Measurements from ENCODE around the gene ST6GAL2.

- TF ChIP-seq EZH2phosphoT487 (IDR thresholded peaks at IDR 0.05; ENCODE audit: borderline replicate concordance, low read length): no peak
- TF ChIP-seq, protein P1, sequence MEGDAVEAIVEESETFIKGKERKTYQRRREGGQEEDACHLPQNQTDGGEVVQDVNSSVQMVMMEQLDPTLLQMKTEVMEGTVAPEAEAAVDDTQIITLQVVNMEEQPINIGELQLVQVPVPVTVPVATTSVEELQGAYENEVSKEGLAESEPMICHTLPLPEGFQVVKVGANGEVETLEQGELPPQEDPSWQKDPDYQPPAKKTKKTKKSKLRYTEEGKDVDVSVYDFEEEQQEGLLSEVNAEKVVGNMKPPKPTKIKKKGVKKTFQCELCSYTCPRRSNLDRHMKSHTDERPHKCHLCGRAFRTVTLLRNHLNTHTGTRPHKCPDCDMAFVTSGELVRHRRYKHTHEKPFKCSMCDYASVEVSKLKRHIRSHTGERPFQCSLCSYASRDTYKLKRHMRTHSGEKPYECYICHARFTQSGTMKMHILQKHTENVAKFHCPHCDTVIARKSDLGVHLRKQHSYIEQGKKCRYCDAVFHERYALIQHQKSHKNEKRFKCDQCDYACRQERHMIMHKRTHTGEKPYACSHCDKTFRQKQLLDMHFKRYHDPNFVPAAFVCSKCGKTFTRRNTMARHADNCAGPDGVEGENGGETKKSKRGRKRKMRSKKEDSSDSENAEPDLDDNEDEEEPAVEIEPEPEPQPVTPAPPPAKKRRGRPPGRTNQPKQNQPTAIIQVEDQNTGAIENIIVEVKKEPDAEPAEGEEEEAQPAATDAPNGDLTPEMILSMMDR (IDR thresholded peaks at IDR 0.05; ENCODE audit: low read depth, low read length, poor library complexity, severe bottlenecking): no peak
These were observed 35.5 kb upstream of the ST6GAL2 start for GRCh38 chr2:106921451-106921850.

All from DOHH2 (cell line).